K562 (cell line): ENCODE results near the gene ZMIZ1. TPM values are rescaled to one million over a fixed set of nuclear protein-coding genes. Genes with fewer than 3 reads are reported as not detected.

ENCODE experiments used
- ARNT ChIP-seq, 2 experiments: fragments of 450-650 bp; IDR thresholded peaks; 2 replicates each; pipeline ENCODE4 v1.6.1; 2016; ENCODE audit warnings: mild to moderate bottlenecking in 1 of 2
- FOSL1 ChIP-seq: fragments of 200-800 bp; sonication (Bioruptor generic); conservative IDR thresholded peaks from 2 replicates; pipeline ENCODE4 v1.6.1; 2016; ENCODE audit warnings: missing genetic modification characterization, missing compliant biosample characterization
- PTRF ChIP-seq: fragments of 450-650 bp; IDR thresholded peaks from 2 replicates; pipeline ENCODE4 v1.6.1; 2016; ENCODE audit warnings: mild to moderate bottlenecking, missing genetic modification characterization, missing compliant biosample characterization
- ZNF316 ChIP-seq: fragments of 450-650 bp; IDR thresholded peaks from 2 replicates; pipeline ENCODE4 v1.6.1; 2016
- ZNF318 ChIP-seq, 2 experiments: fragments of 450-650 bp; IDR thresholded peaks; 2 replicates each; pipeline ENCODE4 v1.6.1; 2016; ENCODE audit warnings: mild to moderate bottlenecking in 2 of 2, borderline replicate concordance in 1 of 2, low read depth in 1 of 2, moderate library complexity in 1 of 2
- ZSCAN29 ChIP-seq: fragments of 450-650 bp; IDR thresholded peaks from 2 replicates; pipeline ENCODE4 v1.6.1; 2017
- ZZZ3 ChIP-seq: fragments of 450-650 bp; IDR thresholded peaks from 2 replicates; pipeline ENCODE4 v1.6.1; 2016; ENCODE audit warnings: antibody characterized with exemption, mild to moderate bottlenecking, moderate library complexity
- polyA plus RNA-seq, 8 experiments: library from polyadenylated mRNA; depleted of rRNA in 4 of 8; stranded (reverse) in 5 of 8; unstranded in 3 of 8; fragments of >200 nt; fragmentation: Nextera tagmentation in 2 of 8; fragmentation: Illumina TruSeq in 1 of 8; extraction: Ambion mirVana in 2 of 8; extraction: Trizol in 1 of 8; gene quantifications; 2 replicates each; pipeline versions ENCODE4 v1.2.1 to v1.2.3, GENCODE V29; 2011 to 2014; ENCODE audit warnings: inconsistent platforms in 1 of 8, missing spikeins in 1 of 8
- total RNA-seq, 7 experiments: library from RNA; depleted of rRNA in 6 of 7; stranded (reverse); fragments of >200 nt in 6 of 7; fragmentation: Illumina TruSeq in 2 of 7; extraction: Trizol in 2 of 7; gene quantifications; 2 replicates each; pipeline versions ENCODE4 v1.2.1 to v1.2.3, GENCODE V29; 2011 to 2021; ENCODE audit warnings: low replicate concordance in 1 of 7
- TF ChIP-seq, protein P1 (sequence below): fragments of 450-650 bp; formaldehyde crosslinking; IDR thresholded peaks from 2 replicates; pipeline ENCODE4 v1.4.0; 2020; ENCODE audit warnings: mild to moderate bottlenecking, mixed read lengths
- TF ChIP-seq, protein P2 (sequence below): sonication (generic); formaldehyde crosslinking; IDR thresholded peaks from 2 replicates; pipeline ENCODE4 v1.4.0; 2020; ENCODE audit warnings: mild to moderate bottlenecking, missing genetic modification reagents
- TF ChIP-seq, protein P3 (sequence below): fragments of 250-450 bp; sonication (Bioruptor Pico); IDR thresholded peaks from 2 replicates; pipeline ENCODE4 v1.4.0; 2020; ENCODE audit warnings: mild to moderate bottlenecking, moderate library complexity, borderline replicate concordance

The ZMIZ1 gene
- total and polyA plus RNA-seq, 9 of the 15 experiments (the other 6 are each of a cell fraction or from before 2014, with no cell fraction given): 1.0 to 37.3 (median 4.3) TPM

DNA sequence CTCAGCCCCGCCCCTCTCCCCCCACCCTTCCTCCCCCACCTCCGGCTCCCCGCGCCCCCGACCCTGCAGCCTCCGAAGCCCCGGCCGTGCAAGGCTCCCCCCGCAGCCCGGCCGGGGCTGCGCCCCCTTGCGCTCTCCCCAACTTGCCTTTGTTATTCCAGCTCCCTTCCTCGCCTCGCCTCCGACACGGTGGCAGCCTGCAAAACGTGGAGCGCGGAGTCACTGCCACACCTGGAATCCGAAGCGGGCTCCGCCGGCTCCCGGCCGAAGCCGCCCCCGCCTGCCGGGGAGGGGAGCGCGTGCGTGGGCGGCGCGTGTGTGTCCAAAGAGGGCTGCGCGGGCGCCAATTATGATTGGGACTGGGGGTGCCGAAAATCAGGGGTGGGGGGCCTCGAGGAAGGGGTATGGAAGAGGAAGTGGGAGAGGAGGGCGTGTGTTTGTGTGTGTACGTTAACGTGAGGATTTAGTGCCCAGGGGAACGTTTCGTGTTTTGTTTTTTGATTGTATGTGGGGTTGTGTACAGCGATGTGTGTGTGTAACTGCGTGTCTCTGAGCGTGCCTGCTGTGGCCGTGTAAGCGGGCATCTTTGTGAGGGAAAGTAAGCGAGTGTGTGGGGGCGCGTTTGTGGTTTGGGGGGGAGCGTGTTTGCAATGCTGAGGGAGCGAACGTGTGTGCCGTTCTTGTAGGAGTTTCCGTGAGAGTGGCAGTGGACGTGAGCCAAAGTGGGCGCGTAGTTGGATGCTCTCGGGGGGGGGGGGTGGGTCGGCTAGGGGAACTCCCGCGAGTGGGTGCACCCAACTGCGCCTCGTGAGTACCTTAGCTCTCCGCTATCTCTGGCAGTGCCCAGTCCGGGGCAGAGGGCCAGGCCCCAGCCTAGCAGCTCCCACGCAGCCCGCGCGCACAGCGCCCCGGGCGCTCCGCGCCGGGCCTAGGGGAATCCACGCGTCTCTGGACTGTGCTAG lies 1.2 kb upstream of the ZMIZ1 start (continued):
- no peak for TF ChIP-seq ZNF318 (IDR thresholded peaks at IDR 0.05; ENCODE audit: borderline replicate concordance in 1 of 2, low read depth in 1 of 2)
- no peak for TF ChIP-seq PTRF (tag)
- TF ChIP-seq ZNF316: peak; percentile 20; the same call in 1 of the 2 replicates
- TF ChIP-seq ARNT (IDR thresholded peaks at IDR 0.05): 0 out of 4 replicates have a peak, but pooled peaks of 1 of the 2 experiments have one; percentile 31
- TF ChIP-seq, protein P1, sequence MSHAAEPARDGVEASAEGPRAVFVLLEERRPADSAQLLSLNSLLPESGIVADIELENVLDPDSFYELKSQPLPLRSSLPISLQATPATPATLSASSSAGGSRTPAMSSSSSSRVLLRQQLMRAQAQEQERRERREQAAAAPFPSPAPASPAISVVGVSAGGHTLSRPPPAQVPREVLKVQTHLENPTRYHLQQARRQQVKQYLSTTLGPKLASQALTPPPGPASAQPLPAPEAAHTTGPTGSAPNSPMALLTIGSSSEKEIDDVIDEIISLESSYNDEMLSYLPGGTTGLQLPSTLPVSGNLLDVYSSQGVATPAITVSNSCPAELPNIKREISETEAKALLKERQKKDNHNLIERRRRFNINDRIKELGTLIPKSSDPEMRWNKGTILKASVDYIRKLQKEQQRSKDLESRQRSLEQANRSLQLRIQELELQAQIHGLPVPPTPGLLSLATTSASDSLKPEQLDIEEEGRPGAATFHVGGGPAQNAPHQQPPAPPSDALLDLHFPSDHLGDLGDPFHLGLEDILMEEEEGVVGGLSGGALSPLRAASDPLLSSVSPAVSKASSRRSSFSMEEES (CRISPR knock-in tag): no peak
- no peak for TF ChIP-seq ZZZ3
- peak; percentile 77; the same call in 1 of the 2 replicates for TF ChIP-seq ZSCAN29
- TF ChIP-seq, protein P2, sequence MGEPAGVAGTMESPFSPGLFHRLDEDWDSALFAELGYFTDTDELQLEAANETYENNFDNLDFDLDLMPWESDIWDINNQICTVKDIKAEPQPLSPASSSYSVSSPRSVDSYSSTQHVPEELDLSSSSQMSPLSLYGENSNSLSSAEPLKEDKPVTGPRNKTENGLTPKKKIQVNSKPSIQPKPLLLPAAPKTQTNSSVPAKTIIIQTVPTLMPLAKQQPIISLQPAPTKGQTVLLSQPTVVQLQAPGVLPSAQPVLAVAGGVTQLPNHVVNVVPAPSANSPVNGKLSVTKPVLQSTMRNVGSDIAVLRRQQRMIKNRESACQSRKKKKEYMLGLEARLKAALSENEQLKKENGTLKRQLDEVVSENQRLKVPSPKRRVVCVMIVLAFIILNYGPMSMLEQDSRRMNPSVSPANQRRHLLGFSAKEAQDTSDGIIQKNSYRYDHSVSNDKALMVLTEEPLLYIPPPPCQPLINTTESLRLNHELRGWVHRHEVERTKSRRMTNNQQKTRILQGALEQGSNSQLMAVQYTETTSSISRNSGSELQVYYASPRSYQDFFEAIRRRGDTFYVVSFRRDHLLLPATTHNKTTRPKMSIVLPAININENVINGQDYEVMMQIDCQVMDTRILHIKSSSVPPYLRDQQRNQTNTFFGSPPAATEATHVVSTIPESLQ: no peak
- TF ChIP-seq, protein P3, sequence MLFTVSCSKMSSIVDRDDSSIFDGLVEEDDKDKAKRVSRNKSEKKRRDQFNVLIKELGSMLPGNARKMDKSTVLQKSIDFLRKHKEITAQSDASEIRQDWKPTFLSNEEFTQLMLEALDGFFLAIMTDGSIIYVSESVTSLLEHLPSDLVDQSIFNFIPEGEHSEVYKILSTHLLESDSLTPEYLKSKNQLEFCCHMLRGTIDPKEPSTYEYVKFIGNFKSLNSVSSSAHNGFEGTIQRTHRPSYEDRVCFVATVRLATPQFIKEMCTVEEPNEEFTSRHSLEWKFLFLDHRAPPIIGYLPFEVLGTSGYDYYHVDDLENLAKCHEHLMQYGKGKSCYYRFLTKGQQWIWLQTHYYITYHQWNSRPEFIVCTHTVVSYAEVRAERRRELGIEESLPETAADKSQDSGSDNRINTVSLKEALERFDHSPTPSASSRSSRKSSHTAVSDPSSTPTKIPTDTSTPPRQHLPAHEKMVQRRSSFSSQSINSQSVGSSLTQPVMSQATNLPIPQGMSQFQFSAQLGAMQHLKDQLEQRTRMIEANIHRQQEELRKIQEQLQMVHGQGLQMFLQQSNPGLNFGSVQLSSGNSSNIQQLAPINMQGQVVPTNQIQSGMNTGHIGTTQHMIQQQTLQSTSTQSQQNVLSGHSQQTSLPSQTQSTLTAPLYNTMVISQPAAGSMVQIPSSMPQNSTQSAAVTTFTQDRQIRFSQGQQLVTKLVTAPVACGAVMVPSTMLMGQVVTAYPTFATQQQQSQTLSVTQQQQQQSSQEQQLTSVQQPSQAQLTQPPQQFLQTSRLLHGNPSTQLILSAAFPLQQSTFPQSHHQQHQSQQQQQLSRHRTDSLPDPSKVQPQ (CRISPR knock-in tag): no peak
- TF ChIP-seq FOSL1 (tag): no peak
